ENCODE measurements around the gene ITPK1.
"Not testable (repeated sequence)": the region's sequence is repeated elsewhere in the genome, so short reads cannot be mapped to it uniquely, and the experiment has no call there.

Gene ITPK1

DNA sequence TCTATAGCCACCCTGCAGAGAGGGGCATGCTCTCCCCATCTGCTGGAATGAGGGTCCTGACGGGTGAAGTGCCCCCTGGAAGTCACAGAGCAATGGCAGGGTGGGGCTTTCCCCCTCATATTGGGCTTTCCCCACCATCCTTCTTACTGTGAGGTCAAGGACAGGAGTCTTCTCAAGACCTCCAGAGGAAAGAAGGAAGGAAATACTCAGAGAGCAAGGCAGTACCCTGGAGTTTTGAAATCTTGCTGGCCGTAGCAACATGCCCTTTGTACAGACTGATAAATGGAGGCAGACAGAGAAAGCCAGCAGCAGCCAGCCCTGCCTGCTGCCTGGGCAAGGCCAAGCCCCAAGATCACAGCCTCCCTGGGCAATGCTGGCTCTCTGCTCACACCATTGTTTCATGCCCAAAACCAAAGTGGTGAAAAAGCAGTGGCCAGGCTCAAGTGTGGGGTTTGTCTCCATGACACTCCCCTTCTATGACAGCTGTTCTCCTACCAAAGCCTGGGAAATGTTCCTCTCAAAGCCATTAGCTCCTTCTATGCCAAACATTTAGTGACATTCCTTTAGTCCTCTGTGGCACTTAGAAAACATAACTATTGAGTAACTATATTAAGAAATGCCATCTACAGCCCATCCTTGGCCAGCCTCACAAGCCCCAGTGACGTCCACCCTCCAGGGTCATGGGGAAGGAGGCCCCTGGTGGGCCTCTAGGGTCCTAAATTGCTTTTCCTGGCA, 13.2 kb upstream of the ITPK1 start:
- DNase-seq, result no peak

DNA sequence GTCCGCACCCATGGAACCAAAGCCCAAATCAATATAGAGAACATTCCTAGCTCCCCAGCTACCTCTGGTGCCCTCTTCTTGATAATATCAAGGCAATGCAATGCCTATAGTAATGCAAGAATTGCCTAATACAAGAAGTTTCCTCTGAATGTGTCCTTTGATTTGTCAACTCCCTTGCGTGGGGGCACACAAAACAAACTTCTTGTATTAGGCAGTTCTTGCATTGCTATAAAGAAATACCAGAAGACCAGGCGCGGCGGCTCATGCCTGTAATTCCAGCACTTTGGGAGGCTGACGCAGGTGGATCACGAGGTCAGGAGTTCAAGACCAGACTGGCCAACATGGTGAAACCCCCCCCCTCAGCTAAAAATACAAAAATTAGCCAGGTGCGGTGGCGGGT, 10.4 kb upstream of the ITPK1 start:
- DNase-seq, result no peak

DNA sequence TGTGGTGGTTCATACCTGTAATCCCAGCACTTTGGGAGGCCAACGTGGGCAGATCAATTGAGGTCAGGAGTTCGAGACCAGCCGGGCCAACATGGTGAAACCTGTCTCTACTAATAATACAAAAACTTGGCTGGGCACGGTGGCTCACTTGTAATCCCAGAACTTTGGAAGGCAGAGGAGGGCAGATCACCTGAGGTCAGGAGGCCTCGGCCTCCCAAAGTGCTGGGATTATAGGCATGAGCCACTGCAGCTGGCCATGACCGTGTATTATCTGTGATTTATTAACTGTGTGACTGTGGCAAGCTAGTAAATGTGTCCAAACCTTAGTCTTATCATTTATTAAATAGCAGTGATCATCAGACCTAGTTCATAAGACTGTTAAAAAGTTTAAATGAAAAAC, 7.1 kb upstream of the ITPK1 start:
- DNase-seq, result no peak

DNA sequence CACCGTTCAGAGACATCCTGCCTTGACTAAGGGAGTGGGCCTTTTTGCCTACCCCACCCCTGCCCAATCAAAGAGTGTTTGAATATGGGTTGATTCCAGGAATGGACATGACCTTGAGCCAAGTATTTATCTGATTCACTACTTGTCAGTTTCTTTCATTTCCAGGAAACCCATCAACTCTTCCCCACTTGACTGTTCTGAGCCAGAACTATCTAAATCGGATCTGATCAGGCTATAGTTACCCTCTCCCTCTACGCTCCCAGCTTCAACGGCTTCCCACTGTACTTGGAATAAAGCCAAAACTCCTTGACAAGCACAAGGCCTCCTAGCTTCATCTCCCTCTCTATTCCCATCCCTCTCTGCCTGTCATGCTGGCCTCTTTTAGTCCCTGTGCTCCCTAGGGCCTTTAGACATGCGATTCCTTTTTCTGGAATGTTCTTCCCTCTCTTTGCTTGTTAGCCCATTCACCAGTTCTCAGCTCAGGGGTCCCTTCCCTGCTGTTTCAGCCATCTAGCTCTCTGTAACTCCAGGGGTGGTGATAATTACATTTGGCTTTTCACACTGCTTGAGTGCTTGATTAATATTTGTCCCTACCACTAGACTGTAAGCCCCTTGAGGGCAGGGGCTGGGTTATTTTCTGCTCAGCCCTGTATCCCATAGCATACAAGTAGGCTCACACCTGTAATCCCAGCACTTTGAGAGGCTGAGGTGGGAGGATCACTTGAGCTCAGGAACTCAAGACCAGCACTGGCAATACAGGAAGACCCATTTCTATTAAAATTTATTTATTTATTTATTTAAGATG, 5.5 kb upstream of the ITPK1 start:
- DNase-seq, result peak; percentile 48

DNA sequence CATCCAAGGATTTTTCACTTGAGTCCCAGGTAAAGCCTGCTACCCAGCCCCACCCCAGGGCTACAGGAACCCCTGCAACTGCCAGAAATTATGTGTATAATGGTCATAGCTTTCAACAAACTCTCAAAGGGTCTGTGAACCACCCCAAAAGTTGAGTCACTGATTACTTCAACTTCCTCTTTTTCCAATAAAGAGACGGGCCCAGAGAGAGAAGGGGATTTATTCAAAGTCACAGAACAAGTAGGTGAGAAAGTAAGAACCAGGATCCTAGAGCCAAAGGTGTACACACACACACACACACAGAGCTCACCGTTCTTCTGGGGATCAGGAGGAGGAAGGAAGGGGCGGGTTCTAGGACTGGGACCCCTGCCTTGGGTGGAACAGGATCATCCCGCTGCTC, 4.8 kb upstream of the ITPK1 start:
- DNase-seq, result no peak

DNA sequence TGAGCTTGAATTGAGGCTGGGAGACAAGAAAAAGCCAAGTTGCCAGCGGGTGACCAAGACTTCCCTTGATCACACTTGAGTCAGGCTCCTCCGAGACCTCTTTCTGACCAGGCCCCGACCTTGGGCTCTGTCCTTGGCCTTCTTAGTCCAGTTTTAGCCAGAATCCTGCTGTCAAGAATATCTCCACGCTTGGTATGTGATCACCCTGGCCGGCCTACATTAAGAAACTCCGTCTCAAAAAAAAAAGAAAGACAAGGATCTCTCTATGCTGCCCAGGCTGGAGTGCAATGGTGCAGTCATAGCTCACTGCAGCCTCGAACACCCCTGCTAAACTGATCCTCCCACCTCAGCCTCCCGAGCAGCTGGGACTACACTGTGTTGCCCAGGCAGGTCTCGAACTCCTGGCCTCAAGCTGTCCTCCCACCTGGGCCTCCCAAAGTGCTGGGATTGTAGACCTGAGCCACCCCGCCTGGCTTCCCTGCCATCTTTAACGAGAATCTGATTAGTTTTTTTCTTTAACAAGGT, 1.0 kb upstream of the ITPK1 start:
- no peak for DNase-seq

DNA sequence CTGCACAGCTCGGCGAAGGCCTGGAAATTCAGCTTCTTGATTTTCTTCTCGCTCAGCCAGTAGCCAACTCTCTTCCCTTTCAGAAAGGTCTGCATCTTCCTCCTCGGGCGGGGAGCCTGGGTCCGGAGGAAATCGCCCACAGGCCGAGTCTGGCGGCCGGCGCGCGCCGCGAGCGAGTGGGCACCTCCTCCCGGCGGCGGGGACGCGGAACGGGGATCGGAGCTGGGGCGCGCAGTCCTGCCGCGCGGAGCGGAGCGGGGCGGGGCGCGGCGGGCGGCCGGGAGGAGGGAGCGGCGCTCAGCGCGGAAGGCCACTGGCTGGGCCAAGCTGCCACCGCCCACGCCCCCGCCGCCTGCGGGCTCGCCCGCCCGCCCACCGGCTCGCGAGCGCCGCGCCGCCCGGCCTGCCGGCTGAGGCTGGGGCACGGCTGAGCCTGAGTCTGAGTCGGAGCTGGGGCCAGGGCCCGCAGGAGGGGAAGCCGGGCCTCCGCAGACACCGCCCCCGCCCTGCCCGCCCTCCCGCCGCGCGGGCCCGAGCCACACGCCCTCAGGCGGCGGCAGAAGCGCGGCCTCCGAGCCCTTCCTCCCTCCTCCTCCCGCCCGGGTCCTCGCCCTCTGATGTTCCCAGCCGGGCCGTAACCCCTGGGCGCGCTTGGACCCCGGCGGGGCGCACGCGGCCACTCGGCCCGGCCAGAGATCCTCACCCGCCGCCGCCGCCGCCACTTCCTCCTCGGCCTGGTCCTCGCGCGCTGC, 480 bp downstream of the ITPK1 start:
- peak; percentile 74 for DNase-seq

DNA sequence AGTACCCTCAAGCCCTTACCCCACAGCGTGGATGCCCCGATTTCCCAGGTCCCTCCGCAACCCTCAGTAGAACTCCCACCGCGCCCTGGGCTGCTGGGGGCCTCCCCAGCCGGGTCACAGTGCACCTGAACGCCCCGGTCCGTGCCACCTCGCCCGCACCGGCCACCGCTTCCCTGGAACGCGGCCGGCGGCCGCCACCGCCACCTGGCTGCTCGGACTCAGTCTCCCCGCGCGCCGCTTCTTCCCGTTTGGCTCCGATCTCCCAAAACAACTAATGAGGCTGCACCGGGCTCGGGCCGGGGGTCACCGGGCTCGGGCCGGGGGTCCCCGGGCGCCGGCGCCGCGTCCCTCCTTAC, 1.0 kb downstream of the ITPK1 start:
- no peak for DNase-seq

DNA sequence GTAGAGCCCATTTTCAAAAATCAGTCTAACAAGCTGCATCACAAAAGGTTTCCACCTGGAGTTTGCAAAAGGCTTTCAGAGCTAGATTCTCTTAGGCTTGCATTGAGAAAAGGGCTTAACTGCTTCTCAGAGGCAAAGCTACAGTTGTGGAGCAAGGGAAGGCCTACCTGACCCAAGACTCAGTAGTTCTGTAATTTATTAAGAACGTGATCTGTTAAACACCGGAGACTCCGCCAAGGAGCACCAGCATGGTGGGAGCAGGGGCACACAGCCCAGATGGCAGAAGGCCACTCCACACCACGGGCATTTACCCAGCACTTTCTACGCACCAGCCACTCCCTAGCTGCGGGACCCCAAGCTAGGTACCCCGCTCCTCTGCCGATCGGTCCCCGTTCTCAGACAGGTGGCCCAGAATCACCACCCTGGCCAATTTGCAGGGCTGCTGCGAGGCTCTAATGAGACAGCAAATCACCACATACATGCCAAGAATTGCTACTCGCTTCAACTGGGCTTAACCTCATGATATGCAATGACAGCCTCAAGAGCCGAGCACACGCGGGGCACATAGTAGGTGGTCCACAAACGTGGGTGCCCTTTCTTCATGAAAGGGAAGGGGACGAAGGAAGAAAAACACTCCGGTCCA, 1.5 kb downstream of the ITPK1 start:
- DNase-seq, result no peak

DNA sequence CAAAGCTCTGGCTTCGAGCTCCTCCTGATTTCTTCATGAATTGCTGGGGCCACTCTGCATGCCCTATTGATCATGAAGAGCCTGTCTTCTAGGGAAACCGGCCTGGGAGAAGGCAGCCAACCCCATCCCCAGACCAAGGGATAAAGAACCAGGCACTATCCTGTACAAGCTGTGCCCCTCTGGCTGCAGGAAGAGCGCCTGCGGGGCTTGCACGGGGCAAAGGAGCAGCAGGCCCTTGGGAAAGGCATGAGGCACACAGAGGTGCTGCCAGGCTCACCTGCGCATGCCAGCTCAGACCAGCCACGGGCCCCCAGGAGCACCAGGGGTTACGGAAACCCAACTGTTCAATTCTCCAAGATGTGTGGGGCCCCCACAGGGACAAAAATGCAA, 2.1 kb downstream of the ITPK1 start:
- DNase-seq, result peak; percentile 54

DNA sequence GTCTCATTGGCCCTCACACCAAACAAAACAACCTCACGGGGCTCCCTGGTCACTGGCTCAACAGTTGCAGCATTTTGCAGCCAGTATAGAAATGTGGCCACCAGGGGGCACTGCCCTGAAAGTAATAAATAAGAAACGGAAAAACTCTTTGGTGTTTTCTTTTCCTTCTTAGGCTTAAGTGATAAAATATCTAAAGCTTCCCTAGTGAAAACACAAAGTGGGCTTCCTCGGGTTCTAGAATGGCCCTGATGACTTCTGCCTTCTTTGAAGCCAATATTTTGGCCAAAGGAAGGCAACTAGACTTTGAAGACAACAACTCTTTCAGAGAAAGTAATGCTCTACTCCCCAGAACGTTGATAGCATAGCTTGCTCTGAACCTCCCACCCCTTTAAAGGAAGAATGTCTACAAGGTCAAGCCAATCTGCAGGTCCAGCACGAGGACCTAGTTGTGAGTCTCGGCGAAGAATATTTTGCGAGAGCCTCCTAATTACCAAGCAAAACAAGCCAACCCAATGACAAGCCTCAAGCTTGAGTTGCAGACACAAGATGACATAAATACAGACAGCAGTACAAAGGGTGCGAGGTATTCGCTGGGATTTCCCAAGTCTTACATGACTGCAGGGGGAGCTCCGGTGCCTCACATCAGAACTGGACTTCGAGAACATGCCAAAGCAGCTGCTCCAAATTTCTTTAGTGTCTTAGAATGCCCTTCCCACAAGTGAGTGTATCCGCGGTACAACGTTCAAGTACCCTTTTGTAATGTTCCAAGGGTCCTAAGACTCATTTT, 2.6 kb downstream of the ITPK1 start:
- peak; percentile 81 for DNase-seq

DNA sequence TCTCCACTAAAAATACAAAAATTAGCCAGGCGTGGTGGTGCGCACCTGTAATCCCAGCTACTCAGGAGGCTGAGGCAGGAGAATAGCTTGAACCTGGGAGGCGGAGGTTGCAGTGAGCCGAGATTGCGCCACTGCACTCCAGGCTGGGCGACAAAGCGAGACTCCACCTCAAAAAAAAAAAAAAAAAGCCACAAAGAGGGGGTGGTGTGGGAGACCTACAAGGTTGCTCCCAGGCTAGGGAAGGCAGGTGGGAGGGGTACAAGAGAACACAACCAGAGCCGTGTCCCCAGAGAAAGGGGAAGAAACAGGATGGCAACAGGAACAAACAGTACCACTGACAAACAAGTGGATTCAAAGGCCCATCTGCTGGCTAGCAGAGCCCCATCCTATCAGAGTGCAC, 4.2 kb downstream of the ITPK1 start:
- DNase-seq, result peak; percentile 87

DNA sequence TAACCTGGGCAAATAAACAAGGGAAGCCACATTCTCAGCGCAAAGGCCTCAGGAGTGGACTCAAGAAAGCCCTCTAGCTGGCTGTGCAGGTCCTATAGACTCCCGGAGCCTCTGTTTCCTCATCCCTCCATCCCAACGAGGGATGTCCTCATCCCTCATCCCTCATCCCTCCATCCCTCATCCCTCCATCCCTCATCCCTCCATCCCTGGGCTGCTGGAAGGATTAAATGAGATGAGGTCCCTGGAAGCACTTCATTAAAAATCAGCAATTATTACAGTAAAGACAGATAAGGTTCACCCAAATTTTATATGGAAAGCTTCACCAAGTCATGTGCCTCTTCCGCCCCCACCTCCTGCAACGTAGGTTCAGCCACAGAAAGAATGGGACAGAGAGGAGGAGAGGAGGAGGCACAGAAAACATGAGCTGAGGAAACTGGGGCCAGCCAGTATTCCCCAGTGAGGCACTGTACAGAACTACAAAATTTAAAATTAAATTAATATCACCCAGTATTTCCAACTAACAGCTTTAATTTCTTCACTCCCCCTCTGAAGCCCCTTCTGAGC, 4.8 kb downstream of the ITPK1 start:
- no peak for DNase-seq

DNA sequence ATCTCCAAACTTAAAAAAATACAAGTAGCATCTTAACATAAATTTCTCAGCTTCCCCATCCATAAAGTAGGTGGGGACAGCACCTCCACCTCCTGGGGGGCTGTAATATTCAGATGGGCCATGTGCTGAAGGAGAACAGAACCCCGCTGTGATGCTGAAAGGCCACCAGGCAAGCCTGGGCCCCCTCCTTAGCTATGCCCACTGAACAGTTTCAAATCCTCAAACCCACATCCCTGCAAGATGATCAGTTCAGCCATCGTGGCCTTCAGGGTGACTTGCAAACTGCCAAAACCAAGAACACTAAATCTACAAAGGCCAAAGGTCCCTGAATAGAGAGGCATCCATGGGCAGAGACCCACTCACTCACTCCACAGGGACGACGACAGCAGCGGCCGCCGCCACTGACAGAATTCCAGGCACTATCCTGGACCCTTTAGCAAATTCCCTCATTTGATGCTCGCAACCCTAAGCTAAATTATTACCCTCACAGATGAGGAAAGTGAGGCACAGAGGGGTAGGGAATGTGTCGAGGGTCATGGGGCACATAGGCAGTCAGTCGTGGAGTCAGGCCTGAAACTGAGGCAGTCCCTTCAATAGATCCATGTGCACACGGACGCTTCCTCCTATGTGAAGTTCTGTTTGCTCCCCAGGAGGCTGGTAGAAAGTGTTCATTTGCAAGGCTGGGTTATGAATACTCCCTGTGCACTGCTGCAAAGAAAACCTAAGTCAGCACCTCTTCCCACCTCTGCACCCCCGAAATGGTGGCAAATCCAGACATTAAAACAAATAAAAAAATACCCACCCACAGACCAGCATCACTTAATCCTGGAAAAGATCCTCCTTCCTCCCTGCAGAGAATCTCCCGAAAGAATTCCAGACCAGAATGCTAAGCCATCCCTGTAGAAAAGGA, 5.9 kb downstream of the ITPK1 start:
- no peak for DNase-seq

DNA sequence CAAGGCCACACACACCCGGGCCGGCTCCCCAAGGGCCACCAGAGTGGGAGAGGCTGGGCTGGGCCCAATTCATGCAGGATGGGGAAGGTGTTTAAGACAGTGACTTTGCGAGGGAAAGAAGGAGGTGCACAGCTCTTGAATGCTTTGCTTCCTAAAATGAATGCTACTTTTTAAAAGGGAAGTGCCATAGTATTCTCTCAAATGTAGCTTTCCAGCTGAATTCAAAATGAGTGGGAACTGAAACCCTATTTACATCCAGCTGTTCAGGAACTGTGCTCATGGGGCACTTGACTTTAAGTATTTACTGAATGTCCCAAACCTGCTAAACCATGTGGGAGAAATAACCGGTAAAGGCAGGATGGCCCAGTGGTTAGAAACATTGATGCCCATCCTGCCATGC, 7.6 kb downstream of the ITPK1 start:
- DNase-seq, result no peak

DNA sequence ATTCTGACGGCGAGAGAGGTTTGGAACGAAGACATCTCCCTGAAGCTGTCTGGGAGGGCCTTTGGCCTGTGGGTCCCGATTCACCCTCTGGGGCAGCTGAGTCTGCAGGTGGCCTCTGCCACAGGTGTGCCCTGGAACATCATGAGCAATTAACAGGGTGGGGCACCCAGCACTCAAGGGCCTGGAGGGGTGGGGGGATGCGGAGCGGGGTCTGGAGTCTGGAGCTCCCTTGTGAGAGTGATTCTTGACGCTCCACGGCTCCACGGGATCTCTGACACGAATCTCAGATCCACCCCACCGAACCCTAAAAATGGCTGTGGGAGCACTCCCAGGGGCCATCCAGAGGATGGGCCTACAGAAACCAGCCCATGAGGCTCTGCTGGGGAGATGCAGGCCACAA, 8.3 kb downstream of the ITPK1 start:
- no peak for DNase-seq

DNA sequence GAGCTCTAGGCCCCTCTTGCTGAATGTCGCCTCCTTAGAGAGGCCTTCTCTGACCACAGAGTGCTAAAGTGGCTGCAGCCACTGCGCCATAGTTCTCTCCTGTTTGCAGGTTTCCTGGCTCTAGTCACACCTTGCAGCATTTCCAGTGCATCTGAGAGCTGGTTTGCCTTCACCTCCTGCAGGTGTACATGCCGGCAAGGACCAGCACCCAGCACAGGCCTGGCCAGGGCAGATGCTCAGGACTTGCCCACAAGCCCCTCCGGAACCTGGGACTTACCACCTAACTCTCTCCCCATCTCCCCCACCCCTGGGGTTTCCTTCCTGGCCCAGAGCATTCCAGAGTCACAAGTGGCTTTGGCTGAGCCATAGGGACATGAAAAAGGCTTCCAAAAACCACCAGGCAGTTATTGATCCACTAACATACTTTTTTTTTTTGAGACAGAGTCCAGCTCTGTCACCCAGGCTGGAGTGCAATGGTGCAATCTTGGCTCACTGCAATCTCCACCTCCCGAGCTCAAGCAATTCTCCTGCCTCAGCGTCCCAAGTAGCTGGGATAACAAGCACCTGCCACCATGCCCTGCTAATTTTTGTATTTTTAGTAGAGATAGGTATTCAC, 9.1 kb downstream of the ITPK1 start:
- no peak for DNase-seq

DNA sequence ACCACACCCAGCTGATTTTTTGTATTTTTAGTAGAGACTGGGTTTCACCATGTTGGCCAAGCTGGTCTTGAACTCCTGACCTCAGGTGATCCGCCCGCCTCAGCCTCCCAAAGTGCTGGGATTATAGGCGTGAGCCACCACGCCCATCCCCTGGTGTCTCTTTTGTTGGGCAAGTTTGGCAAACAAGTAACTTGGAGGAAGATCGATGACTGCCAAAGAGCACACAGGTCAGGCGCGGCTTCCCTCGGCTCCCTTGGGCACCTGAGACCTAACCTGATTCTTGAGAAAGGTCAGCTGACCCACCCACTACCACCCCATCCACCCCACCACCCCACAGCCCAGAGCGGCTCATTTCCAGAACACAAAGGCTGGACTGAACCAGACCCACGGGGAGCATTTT, 9.9 kb downstream of the ITPK1 start:
- DNase-seq, result not testable (repeated sequence)

DNA sequence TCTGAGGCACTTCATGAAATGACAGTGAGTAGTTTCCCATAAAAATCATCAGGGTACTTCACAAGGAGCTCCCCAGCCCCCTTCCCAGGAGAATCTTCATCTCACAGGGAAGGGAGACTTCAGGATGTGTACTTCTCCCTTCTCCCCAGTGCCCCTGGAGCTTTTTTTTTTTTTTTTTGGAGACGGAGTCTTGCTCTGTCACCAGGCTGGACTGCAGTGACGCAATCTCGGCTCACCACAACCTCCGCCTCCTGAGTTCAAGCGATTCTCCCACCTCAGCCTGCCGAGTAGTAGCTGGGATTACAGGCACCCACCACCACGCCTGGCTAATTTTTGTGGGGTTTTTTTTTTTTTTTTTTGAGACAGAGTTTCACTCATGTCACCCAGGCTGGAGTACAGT, 10.4 kb downstream of the ITPK1 start:
- no peak for DNase-seq

DNA sequence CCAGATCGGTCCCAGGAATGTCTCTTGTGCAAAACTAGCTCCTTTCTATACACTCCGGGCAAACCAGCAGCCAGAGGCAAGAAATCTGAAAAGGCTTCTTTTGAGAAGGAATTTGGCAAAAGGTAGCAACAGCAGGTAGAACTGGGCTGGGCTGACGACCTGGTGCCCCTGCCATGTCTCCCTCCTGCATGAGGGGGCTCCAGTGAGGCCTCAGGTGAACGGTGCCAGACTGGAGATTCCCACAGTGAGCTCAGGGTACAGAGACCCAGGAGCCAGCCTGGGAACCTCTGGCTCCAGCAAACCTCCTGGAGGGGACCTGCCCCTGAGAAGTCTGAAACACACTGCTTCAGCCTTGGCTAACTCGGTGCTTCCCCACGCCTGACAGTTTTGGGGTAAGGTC, 10.8 kb downstream of the ITPK1 start:
- no peak for DNase-seq

Data from NCI-H510A treated with DMSO at 0.1 percent for 48 hours (cell line).